Activated T-cell treated with anti-CD3 and anti-CD28 coated beads, Interleukin-2, amount 50 U/mL, for 4 hours (primary cell): ENCODE data around the gene ESRP2. TPM values are rescaled to one million over a fixed set of nuclear protein-coding genes. Genes with fewer than 3 reads are reported as not detected.

Source experiments
- ATAC-seq, 2 donors: fragments of 200-7000 bp; cut with Tn5 transposase; one replicate each; pipeline ENCODE4 v1.10.0; 2021
- DNase-seq: peaks from one replicate; pipeline ENCODE4 v3.0.0-alpha.2; 2020
- H3K27me3 Mint-ChIP-seq: one replicate; pipeline ENCODE4 v1.8.0; 2021; ENCODE audit warnings: low read depth, mixed read lengths
- H3K36me3 Mint-ChIP-seq: one replicate; pipeline ENCODE4 v1.8.0; 2022; ENCODE audit warnings: mixed read lengths; ENCODE audit not compliant: insufficient read depth
- H3K4me1 Mint-ChIP-seq: one replicate; pipeline ENCODE4 v1.8.0; 2021; ENCODE audit warnings: low read depth, mixed read lengths
- H3K4me3 Mint-ChIP-seq: one replicate; pipeline ENCODE4 v1.8.0; 2021; ENCODE audit warnings: mild to moderate bottlenecking, moderate library complexity, mixed read lengths
- H3K9me3 Mint-ChIP-seq: one replicate; pipeline ENCODE4 v1.8.0; 2021; ENCODE audit warnings: mixed read lengths
- total RNA-seq, 3 donors: library from RNA; stranded (reverse); gene quantifications; one replicate each; pipeline ENCODE4 v1.2.1, GENCODE V29; 2021

ESRP2 gene
- total RNA-seq, 3 donors from 2014 or later = 0.53 to 1.3 (median 0.68) TPM

GRCh38 chr16:68228652-68229051, 7.3 kb downstream of the ESRP2 start:
- Mint-ChIP-seq H3K4me1 (peaks cover 38% of the 10 kb centered on the region), H3K9me3 (no peaks in the 10 kb centered on the region), H3K4me3 (no peak overlapping the region), H3K27me3 (no peaks in the 10 kb centered on the region), H3K36me3 (peaks cover 2% of the 10 kb centered on the region)
- DNase-seq (no peak), ATAC-seq (no peak)

- H3K4me1 Mint-ChIP-seq = peaks cover 33% of the 10 kb centered on the region
- H3K27me3 Mint-ChIP-seq = no peaks in the 10 kb centered on the region
- DNase-seq = no peak
- H3K36me3 Mint-ChIP-seq = peaks cover 2% of the 10 kb centered on the region
- no peak for ATAC-seq
- no peak overlapping the region for H3K4me3 Mint-ChIP-seq
- H3K9me3 Mint-ChIP-seq = no peaks in the 10 kb centered on the region
Observed at GRCh38 chr16:68227850-68228553, 7.9 kb downstream of the ESRP2 start.

DNA sequence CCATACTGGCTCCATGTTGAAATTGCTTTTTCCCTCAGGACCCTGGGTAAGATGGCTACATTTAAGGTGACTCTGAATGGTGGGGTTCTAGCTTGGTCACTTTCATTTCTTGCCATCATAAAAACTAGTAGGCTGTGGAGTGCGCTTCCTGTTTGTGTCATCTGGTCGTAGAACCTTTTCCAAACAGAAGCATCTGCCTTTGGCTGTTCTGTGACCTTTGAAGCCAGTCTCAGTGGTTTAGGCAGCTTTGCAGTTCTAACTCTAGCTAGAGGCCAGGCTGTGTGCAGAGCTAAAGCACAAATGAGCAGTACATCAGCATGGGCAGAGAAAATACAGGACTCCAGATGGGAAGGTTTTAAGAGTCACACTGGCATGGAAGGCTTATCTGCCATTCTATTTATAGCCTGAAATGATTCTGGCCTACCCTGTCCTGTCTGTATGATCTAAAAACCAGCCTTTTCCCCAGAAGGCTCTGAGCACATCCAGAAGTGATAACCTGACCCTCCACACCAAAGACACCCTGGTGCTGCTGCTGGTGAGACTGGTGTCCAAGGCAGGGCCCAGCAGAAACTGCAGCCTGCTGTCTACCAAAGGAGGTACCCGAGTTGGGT, 8.6 kb downstream of the ESRP2 start:
- Mint-ChIP-seq H3K4me1 (peaks cover 33% of the 10 kb centered on the region), H3K27me3 (no peaks in the 10 kb centered on the region), H3K36me3 (peaks cover 2% of the 10 kb centered on the region), H3K9me3 (no peaks in the 10 kb centered on the region), H3K4me3 (no peak overlapping the region)
- ATAC-seq = peak; percentile 54 to 56
- DNase-seq = no peak

- no peak for ATAC-seq
- Mint-ChIP-seq H3K36me3 (peaks cover 8% of the 10 kb centered on the region), H3K4me1 (peaks cover 33% of the 10 kb centered on the region), H3K4me3 (no peak overlapping the region), H3K27me3 (no peaks in the 10 kb centered on the region), H3K9me3 (no peaks in the 10 kb centered on the region)
- no peak for DNase-seq
Observed at GRCh38 chr16:68226116-68226515, 9.8 kb downstream of the ESRP2 start.

DNA sequence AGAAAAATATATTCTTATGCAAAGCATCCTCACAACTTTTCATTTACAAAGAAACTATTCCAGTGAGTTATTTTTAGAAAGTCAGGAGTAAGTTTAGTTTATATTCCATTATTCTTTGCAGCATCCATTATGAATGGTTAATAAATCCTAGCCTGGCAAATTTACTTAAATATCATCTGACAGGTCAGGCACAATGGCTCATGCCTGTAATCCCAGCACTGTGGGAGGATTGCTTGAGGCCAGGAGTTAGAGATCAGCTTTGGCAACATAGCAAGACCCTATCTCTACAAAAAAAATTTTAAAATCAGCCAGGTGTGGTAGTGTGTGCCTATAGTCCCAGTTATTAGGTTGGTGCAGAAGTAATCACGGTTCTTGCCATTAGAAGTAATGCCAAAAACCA, 12.9 kb downstream of the ESRP2 start:
- Mint-ChIP-seq H3K9me3 (no peaks in the 10 kb centered on the region), H3K4me3 (no peak overlapping the region), H3K36me3 (peaks cover 10% of the 10 kb centered on the region), H3K4me1 (peaks cover 26% of the 10 kb centered on the region), H3K27me3 (no peaks in the 10 kb centered on the region)
- ATAC-seq (no peak), DNase-seq (no peak)

DNA sequence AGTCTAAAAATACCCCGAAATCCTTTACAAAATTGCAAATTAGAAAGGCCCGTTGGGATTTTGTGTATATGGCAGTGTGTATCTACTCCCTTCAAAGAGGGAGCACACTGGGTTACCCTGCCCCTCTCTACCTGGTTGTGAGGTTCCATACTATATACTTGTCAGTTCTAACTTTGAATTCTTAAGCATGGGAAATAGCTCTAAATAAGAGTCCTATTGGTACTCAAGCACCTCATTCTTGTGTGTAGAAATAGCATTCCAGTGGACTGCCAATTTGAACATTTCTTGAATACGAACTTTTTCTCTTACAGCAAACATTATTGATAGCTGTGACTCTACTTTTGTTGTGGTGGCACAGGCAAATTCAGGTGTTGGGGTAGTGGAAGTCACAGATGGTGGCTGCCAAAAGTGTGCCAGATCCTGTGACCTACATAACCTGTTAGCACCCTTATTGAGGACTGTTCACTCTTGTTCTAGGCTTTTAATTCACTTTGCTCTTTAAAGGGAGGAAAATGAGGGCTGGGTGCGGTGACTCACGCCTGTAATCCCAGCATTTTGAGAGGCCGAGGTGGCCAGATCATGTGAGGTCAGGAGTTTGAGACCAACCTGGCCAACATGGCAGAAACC, 16.1 kb downstream of the ESRP2 start:
- Mint-ChIP-seq H3K4me3 (no peak overlapping the region), H3K36me3 (peaks cover 13% of the 10 kb centered on the region)

DNA sequence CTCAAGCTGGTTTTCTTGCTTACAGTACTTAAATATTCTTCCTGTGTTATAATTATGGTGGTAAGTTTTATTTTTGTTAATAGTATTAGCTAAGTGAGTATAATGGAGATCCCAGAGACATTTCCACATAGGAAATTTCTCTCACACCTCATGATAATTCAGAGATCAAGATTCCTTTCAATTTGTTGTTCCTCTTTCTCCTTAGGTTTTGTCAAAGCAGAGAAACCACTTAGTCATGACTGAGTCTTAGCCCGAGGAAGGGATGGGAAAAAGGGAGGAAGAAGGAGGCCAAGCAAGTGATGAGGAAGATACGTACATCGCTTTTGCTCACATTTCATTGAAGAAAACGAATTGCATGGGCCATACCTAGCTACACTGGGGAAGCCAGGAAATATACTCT, 18.4 kb downstream of the ESRP2 start:
- ATAC-seq (no peak), DNase-seq (no peak)
- peaks cover 11% of the 10 kb centered on the region for H3K4me1 Mint-ChIP-seq
- peaks cover 13% of the 10 kb centered on the region for H3K36me3 Mint-ChIP-seq
- no peak overlapping the region for H3K4me3 Mint-ChIP-seq
- H3K27me3 Mint-ChIP-seq = no peaks in the 10 kb centered on the region
- no peaks in the 10 kb centered on the region for H3K9me3 Mint-ChIP-seq

More for the DNA sequence above, 16.1 kb downstream of the ESRP2 start:
- ATAC-seq (no peak), DNase-seq (no peak)
- Mint-ChIP-seq H3K27me3 (no peaks in the 10 kb centered on the region), H3K9me3 (no peaks in the 10 kb centered on the region), H3K4me1 (peaks cover 5% of the 10 kb centered on the region)

GRCh38 chr16:68216240-68216639, 19.7 kb downstream of the ESRP2 start:
- DNase-seq (no peak), ATAC-seq (no peak)
- Mint-ChIP-seq H3K4me1 (peaks cover 22% of the 10 kb centered on the region), H3K9me3 (no peaks in the 10 kb centered on the region), H3K36me3 (peaks cover 8% of the 10 kb centered on the region), H3K27me3 (no peaks in the 10 kb centered on the region), H3K4me3 (no peak overlapping the region)

DNA sequence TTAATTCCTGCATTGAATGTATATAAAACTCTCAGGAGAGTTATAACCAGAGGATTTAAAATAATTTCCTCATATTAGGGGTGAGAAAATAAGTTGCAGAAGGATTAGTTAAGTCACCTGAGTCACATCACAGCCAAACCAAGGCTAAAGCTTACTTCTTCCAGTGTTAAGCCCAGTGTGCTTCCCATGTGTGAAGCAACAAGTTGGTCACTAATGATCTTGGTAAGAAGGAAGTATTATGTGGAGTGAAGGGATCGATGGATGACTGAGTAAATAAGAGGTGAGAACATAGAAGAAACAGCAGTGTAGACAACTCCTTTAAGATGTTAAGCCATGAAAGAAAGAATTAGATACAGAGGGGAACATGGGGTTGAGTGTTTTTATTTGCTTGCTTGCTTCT, 20.6 kb downstream of the ESRP2 start:
- DNase-seq (no peak), ATAC-seq (no peak)
- no peaks in the 10 kb centered on the region for H3K27me3 Mint-ChIP-seq
- H3K4me3 Mint-ChIP-seq = no peak overlapping the region
- H3K9me3 Mint-ChIP-seq = no peaks in the 10 kb centered on the region
- peaks cover 5% of the 10 kb centered on the region for H3K36me3 Mint-ChIP-seq
- peaks cover 32% of the 10 kb centered on the region for H3K4me1 Mint-ChIP-seq

DNA sequence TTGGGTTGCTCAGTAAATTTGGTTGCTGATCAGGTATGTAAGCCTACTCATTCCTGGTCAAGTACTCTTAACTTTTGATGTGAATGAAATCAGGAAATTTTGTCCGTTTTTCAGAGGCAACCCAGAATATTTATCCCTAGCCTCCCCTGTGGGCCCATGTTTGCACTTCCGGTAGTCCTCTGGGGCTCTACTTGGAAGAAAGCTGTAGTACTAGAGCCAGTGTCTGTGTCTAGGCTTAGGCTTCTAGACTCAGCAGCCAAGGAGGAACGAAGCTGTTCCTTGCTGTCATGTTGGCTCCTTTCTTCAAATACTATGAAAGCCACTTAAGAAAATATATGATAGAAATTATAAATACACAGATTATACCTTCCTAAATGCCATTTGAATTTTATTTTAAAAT, 21.2 kb downstream of the ESRP2 start:
- no peaks in the 10 kb centered on the region for H3K27me3 Mint-ChIP-seq
- no peak overlapping the region for H3K4me3 Mint-ChIP-seq
- peaks cover 5% of the 10 kb centered on the region for H3K36me3 Mint-ChIP-seq
- H3K9me3 Mint-ChIP-seq = no peaks in the 10 kb centered on the region
- ATAC-seq (no peak), DNase-seq (no peak)
- H3K4me1 Mint-ChIP-seq = peaks cover 34% of the 10 kb centered on the region

DNA sequence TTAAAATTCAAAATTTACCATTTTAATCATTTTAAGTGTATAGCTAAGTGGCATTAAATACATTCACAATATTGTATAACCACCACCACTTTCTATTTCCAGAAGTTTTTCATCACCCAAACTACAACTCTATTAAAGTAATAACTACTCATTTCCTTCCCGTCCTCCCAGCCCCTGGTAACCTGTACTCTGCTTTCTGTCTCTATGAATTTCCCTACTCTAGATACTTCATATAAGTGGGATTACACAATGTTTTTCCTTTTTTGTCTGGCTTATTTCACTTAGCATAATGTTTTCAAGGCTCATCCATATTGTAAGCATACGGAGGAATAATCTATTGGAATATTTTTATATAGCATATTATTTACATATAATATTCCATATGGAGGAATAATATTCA, 29.7 kb downstream of the ESRP2 start:
- DNase-seq (no peak), ATAC-seq (no peak)
- no peak overlapping the region for H3K4me3 Mint-ChIP-seq
- peaks cover 27% of the 10 kb centered on the region for H3K4me1 Mint-ChIP-seq
- H3K9me3 Mint-ChIP-seq = no peaks in the 10 kb centered on the region
- peaks cover 2% of the 10 kb centered on the region for H3K36me3 Mint-ChIP-seq
- H3K27me3 Mint-ChIP-seq = no peaks in the 10 kb centered on the region

- no peaks in the 10 kb centered on the region for H3K9me3 Mint-ChIP-seq
Observed at GRCh38 chr16:68202091-68202519, 33.8 kb downstream of the ESRP2 start.

DNA sequence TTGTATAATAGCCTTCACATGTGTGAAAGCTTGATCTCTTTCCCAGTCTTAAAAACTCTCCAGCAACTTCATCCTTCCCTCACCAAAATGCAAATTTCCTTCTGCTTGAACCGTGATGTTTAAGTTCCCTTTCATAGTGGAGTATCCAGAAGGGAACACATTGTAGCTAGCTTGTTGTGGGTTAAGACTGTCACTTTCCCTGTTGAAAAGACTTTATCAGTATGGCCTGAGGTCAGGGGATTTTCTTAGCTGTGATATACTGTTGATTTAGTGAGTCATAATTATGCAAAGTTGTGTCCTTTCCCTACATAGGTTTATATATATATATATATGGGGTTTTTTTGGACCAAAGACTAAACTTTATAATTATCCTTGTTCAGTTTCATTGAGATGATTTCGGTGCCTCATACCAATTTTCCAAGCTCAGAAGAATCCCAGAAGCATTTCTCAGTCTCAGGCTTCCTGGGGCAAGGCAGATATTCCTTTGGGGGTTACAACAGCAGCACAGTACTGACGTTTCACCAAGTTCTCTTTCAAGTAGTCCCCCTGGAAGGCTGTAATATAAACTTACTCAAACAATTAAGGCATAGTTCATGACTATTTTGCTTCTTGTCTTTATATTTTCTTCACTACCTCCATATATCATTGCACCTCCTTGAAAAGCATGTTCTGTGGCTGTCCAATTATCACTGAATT, 35.7 kb downstream of the ESRP2 start:
- no peaks in the 10 kb centered on the region for H3K9me3 Mint-ChIP-seq
- DNase-seq = no peak
- peaks cover 13% of the 10 kb centered on the region for H3K4me1 Mint-ChIP-seq
- no peak overlapping the region for H3K4me3 Mint-ChIP-seq
- peak; percentile 79 to 81 for ATAC-seq
- peaks cover 4% of the 10 kb centered on the region for H3K36me3 Mint-ChIP-seq
- no peaks in the 10 kb centered on the region for H3K27me3 Mint-ChIP-seq

More at GRCh38 chr16:68202091-68202519, 33.8 kb downstream of the ESRP2 start:
- DNase-seq = no peak
- ATAC-seq = no peak
- Mint-ChIP-seq H3K27me3 (no peaks in the 10 kb centered on the region), H3K4me3 (no peak overlapping the region), H3K4me1 (peaks cover 15% of the 10 kb centered on the region), H3K36me3 (peaks cover 4% of the 10 kb centered on the region)

- DNase-seq = no peak
- Mint-ChIP-seq H3K9me3 (no peaks in the 10 kb centered on the region), H3K36me3 (peaks cover 6% of the 10 kb centered on the region), H3K27me3 (no peaks in the 10 kb centered on the region), H3K4me3 (no peak overlapping the region), H3K4me1 (peaks cover 11% of the 10 kb centered on the region)
- ATAC-seq = no peak
Observed at GRCh38 chr16:68197250-68197649, 38.7 kb downstream of the ESRP2 start.
